Measurements from ENCODE around the gene MARCHF3.
"Not testable (repeated sequence)": the region's sequence is repeated elsewhere in the genome, so short reads cannot be mapped to it uniquely, and the experiment has no call there.

Gene MARCHF3

DNA sequence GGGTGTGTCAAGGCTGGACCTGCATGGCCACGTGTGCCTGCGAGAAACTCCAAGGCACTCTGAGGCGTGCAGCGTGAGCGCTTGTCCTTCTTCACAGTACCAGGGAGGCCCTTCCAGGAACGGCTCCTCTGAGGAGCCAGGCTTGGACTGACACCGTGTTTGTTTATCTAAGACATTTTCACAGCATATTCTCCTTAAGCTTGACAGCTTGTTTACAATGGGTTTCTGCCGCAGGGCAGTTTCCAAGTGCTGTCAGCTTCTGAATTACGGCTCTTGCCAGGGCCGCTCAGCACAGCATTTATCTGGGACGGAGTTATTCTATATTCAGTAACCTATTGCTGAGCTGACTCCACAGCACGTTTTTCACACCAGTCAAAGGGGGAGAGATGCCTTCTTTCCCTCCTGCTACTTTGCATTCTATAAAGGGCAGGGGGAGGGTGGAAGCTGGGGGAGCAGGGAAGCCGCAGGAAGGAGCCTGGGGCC is 155.0 kb downstream of the MARCHF3 start:
- no peak for DNase-seq (ENCODE audit: low read depth)

DNA sequence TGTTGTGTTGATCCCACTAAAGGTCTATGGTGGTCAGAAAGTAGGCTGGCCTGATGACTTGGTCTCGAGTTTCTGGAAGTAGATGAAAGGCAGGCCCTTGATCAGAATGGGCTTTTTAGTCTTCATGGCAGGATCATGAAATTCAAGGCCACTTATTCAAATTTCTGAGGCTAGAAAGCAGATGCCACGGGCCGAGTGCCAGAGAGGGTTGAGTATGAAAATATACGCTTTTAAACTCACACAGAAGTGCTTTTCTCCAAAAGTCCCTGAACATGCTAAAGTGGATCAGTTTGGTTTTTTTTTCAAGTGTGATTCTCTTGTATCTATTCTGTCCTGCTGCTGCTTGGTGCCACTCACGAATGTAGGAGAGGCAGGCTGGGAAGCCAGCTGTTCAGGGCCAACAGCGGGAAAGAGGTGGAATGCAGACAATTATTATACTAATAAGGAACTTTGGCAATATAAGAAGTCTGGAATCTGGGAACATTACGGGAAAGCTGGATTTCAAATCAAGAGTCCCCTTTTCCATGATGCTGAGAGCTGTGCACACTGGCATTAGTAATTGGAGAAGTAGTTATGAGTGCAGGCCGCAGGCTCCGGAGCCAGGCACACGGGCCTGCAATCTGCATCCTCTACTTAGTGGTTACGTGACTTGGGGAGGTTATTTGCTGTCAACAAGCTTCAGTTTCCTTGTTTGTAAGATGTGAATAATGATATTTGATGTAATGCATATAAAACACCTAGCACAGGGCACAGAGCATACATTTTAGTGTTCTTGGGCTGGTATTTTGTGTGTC is 157.6 kb downstream of the MARCHF3 start:
- no peak for DNase-seq (ENCODE audit: low read depth)

DNA sequence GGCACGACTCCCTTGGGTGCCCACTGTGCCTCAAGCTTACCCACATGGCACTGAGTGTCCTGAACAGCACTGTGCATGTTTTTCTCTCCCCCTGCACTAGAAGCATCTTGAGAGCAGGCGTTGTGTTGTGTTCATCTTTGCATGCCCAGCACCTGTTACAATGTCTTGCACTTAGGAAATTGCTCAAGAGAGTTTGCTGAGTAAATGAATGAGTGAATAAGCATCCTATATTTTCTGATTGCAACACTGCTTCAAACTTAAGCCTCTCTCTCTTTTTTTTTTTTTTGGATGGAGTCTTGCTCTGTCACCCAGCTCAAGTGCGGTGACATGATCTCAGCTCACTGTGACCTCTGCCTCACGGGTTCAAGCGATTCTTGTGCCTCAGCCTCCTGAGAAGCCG is 158.9 kb downstream of the MARCHF3 start:
- DNase-seq (ENCODE audit: low read depth) = no peak

DNA sequence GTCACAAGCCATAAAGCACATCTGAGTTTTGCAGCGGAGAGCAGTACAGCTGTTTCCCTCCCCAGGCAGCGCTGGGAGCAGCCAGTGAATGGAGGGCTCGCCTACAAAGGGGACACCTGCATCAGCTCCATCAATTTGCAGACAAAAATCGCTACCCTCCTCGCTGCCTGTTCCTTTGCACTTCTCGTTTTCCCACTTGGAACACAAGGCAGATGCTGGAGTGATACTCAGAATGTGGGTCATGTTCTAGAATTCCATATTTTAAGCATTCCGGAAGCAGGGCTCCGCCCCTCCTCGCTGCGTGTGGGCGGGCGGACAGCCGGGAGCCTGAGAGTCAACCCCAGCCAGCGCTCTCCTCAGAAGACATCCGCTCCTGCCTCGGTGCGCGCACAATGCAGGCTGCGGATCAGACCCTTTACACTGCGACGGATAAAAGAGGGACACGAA is 161.3 kb downstream of the MARCHF3 start:
- DNase-seq (ENCODE audit: low read depth) = peak; percentile 8

DNA sequence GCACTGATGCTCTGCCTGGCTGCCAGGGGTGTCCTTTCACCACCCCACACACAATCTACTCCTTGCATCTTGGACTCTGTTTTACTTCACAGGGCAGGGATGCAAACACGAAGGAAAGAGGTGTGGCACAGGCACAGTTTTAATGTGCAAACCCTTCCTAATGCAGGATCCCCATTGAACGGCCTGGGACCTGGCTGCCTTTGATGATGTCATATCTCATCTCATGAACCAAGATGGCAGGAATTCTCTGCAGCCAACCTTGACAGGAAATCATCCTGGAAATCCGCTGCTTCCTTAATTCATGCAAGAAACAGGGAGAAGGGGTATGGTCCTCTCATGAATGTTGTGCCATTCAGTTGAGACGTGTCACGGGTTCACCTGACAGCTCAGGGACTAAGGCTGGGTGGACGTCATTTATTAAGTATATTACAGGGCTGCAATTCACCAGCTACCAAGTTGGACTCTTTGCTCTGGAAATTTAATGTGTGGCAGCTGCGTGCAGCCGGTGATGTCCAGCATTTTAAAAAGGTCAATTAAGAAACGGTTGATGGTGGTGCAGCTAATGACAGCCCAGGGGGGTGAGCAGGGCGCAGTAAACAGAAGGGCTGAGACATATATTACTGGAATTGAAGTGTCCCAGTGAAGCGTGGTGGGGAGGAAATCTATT is 161.9 kb downstream of the MARCHF3 start:
- no peak for DNase-seq (ENCODE audit: low read depth)

DNA sequence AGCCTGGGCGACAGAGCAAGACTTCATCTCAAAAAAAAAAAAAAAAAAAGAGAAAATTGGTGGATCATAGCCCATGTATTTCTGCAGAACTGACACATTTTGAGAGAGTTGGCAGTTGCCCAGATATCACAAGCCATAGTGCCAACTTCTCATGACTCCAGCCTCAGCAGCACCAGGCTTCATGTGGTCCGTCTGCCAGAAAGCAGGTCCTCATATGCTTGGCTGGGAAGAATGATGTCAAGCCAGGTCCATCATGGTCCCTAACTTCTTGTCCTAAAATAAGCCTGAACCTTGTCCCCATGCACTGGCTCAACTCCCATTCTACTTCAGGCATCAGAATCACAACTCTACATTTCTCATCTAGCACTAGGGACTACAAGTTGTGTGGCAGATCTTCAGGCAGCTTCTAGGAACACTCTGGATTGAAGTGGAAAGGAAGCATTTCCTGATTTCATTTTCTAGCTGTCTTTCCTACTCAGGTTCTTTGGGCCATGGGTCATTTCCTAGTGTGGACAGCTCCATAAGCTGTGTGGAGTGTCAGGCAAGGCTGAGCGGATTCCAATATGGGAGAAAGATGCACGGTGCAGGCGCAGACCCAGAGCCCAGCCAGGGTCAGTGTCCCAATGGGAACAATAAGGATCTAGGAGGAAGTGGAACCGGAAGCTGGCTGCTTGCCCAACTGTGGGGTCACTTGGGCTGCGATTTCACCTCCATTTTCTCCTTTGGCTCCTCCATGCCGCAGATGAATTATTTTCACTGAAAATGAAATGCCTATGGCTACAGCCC is 163.3 kb downstream of the MARCHF3 start:
- no peak for DNase-seq (ENCODE audit: low read depth)

DNA sequence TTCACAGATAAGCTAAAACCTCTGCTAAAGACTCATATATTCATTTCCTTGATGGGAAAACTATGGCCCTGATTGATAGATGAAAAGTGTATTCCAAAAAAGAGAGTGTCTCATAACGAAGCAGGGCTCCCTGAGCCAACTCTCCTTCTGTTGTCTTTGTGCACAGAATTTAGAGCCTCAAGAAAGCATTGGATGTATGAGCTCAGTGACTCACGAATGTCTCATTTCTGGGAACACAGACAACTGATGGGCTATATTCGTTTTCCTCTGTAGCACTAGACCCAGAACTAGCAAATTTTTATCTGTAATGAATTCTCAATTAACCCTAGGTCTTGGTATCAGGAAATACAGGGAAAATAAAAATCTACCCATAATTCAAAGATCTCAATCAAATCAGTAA is 165.1 kb downstream of the MARCHF3 start:
- DNase-seq (ENCODE audit: low read depth) = peak; percentile 82

DNA sequence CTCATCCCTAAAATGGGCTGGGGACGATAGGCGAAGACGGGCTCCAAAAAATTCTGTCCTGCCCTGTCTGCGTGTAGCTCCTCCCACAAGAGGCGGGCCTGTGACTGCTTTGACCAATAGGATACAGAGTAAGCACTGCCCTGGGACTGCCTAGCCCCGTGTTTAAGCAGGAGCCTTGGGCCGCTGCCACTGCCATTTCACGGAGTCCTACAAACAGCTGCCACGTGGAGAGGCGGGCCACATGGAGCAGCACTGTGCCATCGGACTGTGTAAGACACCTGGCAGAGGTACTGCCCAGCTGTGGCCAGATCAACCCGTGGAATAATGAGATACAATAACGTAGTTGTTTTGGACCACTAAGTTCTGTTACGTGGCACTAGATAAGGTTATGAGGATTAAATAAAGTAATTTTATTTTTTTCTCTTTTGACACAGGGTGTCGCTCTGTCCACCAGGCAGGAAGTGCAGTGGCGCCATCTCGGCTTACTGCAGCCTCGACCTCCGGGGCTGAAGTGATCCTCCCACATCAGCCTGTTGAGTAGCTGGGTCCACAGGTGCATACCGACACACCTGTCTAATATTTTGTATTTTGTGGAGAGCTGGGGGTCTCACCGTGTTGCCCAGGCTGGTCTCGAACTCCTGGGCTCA is 166.2 kb downstream of the MARCHF3 start:
- DNase-seq (ENCODE audit: low read depth) = no peak

DNA sequence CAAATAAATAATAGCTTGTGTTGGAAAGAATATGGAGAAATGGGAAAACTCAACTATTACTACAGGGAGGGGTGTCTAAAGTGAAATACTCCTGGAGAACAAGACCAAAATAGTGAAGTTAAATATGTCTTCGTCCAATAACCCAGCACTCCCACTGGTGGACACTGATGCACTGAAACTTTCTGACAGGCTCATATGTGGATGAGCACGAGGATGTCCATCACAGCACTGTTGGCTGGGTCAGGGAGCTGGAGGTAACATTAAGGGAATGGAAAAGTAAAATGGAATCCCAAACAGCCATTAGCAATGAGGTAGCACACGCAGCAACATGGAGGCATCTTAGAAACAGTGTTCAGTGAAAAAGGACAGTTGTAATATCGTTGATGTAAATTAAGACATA is 167.0 kb downstream of the MARCHF3 start:
- no peak for DNase-seq (ENCODE audit: low read depth)

DNA sequence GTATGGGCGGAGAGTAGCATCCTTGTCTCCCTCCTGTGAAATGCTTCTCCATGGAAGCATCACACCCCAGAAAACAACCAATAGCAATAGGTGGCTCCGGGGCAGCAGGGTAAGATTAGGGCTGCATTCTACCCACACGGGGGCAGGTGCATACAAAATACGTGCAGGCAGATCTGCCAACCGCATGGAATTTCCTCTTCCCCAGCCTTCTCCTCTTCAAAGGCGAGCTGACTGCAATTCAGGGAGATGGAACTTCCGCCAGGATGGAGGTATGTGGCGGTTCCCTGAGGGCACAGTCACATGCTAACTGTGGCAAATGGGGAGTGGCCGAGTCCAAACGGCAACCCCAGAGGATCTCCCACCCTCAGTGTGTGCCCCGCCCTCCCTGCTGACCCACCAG is 171.9 kb downstream of the MARCHF3 start:
- DNase-seq (ENCODE audit: low read depth) = no peak

DNA sequence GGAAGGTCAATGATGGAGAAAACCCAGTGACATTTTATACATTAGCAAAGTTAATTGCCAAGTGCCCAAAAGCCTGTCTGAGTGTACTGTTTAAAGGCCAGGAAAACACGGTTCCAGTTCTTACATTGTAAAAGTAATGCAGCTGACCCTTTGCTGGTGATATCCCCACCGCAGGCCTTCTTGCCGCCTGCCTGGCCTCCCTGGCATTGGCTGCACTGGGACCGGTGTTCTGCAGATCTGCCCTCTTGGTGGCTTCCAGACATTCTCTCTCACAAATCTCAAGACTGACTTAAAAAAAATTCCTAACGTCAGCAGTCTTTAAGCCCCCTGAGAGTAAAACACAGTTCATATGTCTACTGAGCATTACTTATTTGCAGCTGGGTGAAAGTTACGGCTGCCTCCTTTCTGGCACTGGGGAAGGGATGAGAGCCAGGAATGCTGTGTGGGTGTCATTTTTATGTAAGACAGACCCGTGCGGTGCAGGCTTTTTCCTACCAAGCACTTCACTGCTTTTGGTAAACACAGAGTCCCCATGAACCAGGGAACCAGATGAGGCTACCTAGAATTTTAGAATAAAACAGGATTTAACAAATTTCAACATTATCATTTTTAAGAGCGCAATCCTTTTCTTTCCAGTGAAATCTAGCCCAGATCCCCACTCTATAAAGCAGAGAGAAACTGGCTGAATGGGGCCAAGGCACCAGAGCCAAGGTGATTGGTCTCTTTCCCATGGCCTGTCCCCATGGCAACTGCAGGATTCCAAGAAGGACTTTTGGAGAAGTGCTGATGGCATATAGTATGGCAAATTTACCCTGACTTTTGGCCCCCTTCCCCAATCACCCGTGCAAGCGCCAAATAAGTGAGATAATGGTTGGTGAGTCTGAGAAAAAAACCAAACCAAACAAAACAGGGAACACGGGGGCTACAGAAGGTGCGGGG is 172.6 kb downstream of the MARCHF3 start:
- DNase-seq (ENCODE audit: low read depth) = no peak

DNA sequence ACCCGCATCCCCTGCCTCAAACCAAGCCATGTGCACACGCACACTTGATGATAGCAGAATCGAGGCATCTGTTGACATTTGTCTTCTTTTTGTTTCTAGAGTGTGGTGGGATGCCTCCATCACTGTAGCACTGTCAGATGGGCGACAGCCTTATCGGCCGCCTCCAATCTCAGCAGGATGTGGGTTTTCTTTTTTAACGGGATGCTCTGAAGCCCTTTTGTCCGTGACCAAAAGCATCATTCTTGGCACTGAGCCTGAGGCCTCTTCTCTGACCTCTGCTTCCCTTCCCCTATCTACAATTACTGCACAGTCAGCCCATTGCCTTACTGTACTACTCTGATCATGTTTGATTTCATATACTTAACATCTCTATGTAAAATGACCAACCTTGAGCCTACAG is 175.1 kb downstream of the MARCHF3 start:
- DNase-seq (ENCODE audit: low read depth) = no peak

DNA sequence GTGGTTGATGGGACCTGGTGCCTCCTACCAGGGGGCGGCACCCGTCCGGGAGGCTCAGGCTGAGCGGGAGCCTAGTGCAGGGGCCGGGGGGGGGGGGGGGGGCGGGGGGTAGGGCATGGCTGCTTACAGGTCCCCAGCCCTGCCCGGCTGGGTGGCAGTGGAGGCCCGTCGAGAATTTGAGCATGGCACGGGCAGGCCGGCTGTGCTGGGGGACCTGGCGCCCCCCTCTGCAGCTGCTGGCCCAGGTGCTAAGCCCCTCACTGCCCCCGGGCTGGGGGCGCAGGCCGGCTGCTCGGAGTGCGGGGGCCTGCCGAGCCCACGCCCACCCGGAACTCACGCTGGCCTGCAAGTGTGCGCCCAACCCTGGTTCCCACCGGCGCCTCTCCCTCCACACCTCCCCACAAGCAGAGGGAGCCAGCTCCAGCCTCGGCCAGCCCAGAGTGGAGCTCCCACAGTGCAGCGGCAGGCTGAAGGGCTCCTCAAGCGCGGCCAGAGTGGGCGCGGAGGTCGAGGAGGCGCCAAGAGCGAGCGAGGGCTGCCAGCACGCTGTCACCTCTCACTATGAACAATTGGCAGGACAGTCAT is 175.7 kb downstream of the MARCHF3 start:
- no peak for DNase-seq (ENCODE audit: low read depth)

DNA sequence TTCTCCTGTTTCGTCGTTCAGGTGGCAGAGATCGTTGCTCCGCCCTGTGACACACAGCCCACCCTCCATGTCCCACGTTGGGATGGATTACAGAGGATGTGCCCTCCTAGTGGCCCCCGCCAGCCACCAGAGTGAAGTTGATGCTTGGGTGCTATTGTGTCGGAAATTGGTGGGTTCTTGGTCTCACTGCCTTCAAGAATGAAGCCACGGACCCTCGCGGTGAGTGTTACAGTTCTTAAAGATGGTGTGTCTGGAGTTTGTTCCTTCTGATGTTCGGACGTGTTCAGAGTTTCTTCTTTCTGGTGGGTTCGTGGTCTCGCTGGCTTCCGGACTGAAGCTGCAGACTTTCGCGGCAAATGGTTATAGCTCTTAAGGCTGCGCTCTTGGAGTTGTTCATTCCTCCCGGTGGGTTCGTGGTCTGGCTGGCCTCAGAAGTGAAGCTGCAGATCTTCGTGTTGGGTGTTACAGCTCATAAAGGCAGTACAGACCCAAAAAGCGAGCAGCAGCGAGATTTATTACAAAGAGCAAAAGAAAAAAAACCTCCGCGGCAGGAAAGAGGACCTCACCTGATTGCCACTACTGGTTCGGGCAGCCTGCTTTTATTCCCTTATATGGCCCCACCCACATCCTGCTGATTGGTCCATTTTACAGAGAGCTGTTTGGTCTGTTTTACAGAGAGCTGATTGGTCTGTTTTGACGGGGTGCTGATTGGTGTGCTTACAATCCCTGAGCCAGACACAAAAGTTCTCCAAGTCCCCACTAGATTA is 176.6 kb downstream of the MARCHF3 start:
- not testable (repeated sequence) for DNase-seq (ENCODE audit: low read depth)

DNA sequence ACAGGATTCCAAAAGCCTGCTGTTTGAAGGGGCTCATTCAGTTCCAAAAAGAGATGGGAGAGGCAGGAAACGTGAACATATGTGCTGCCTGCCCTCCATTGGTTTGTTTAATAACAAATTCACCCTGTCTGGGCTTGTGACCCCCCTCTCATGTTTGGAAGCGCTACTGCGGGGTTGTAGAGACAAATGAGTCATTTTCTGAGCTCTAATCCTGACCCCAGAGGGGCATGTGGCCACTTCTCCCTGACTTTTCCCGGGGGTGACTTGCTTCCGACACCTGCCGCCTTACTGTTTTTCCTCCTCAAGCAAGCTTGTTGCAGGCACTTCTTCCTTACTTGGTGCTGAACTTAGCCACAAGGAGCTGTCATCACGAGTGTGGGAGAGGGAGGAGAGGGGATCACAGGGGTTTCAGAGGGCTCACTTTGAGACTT is 177.5 kb downstream of the MARCHF3 start:
- DNase-seq (ENCODE audit: low read depth) = no peak

DNA sequence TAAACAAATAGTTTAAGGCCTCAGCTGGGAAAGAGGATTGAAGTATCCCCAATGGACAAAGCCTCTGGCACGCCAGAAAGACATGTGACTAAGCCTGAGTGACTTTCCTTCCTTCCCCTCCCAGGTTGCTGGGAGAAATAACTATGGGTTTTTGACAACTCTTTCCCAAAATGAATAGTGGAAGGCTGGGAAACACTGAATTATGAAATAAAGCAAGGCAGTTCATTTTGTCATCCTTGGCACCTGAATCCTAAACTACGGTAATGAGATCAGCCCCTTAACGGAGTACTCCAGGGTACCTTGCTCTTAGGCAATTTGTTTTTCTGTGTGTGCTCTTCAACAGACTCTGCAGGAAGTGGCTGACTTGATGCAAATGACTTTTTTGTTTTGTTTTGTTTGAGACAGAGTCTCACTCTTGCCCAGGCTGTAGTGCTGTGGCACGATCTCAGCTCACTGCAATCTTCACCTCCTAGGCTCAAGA is 178.2 kb downstream of the MARCHF3 start:
- no peak for DNase-seq (ENCODE audit: low read depth)

DNA sequence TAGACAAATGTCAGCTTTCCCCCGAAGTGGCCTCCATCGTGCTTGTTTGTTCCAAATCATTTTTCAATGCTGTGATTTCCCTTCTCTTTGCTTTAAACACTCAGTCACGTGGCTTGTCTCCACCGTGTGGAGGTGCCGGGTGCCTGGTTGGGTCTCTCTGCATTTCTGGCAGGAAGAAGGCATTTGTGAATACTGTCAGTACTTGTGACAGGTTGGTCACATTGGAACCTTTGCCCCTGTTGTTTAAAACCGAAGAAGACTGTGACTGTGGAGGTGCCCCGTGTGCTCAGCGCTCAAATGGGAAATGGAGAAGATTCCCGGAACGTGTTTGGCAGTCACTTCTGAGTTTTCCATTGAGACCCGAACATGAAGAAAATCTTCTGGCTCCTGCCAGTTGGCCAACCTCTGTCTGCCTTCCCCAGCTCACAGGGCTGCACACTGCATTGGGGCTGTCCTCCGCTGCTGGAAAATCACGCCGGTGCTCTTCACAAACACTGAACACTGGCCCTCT is 178.8 kb downstream of the MARCHF3 start:
- DNase-seq (ENCODE audit: low read depth) = no peak

DNA sequence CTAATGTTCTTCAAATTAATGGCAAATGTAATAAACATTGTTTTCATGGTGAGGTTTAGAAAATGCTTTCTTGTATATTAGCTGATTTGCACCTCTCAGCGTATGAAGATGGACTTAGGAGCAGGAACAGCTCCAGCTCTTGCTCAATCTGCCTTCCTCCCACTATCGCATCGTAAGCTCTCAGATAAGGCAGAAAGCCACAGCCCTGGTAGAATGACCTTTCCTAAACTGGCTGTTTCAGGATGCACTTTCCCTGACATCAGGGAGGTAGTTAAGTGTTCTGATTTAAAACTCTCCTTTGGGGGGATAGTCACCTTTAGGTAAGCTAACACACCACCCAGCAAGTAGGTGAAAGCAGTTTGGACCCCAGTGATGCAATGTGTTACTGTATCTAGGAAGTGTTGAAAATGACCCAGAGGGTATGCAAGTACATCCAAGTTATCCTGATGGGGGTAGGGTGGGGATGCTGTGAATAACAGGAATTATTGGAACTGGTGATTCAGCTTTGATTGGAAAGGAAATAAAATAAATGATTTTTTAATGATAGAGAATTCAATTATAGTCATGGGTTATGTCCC is 181.2 kb downstream of the MARCHF3 start:
- DNase-seq (ENCODE audit: low read depth) = no peak

DNA sequence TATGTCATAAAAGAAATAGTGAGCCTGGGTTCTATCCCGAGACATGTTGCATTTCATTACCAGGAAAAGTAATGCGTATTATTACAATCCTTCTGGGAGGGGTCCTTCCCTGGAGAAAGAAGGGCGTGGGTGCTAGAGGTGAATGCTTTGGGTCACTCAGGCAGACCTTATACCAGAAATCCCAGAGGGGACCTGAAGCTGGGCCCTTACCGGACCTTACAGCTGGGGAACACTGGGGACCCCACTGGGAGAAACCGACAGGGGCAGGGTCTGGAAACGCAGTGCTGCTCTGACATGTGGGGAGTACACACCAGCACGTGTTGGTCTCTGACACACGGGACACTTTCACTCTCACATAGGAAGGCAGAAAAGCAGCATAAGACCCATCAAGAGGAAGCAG is 182.1 kb downstream of the MARCHF3 start:
- no peak for DNase-seq (ENCODE audit: low read depth)
